ENCODE results near the gene ATP1A3. TPM values are rescaled to one million over a fixed set of nuclear protein-coding genes. Genes with fewer than 3 reads are reported as not detected.
A peak's percentile ranks its signal among the peaks of the same experiment; 100 is the strongest.
"Not testable (repeated sequence)": the region's sequence is repeated elsewhere in the genome, so short reads cannot be mapped to it uniquely, and the experiment has no call there.

ATP1A3 gene
- polyA plus RNA-seq (2013, experiment 1 of 2), result 0.08 TPM
- 0.11 TPM for polyA plus RNA-seq (2013, experiment 2 of 2)

DNA sequence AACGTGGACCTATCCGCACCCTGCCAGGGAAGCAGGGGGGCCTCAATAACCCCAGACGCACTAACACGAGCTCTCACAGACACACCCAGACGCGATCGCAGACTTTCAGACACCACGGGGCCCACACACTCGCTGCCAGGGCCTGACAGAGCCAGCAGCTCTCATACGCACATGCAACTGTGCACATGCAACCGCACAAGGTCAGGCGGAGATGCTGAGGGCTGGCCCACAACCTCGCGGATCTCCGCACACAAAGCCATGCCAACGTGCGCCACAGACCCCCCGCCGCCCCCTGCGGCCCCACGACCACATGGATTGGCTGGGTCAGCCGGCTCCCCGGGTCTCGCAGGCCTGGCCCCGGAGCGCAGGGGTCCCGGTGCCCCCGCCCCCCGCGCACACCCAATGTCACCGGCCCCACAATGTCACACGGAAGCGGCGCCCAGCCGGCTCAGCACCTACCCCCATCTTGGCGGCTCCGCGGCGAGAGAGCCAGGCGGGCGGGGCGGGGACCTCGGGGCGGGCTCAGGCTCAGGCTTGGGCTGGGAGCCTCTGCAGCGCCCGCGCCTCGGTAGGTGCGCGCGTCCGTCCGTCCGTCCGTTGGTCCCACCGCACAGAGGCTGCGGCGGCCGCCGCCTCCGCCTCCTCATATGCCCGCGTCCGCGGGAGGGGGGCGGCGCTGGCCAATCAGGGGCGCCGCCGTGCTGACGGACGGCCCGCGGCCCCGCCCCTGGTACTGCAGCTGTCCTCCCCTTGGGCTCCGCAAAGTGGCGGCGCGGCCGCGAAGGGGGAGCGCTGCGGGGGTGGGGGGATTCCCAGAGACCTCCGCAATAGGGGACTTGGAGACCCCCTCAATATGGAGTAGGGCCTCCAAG is at the start of gene ATP1A3:
TSS of gene ATP1A3 (minus strand) at position 619 of the 872 bp plus-strand sequence. CDS start at position 465, 154 bp downstream.
- Histone ChIP-seq H3K9me3 (ENCODE audit: control insufficient read depth, low read length) (no peaks in the 10 kb centered on the region), H3K27ac (ENCODE audit: low read length, poor library complexity, severe bottlenecking) (no peak within 1 kb of the TSS), H3K4ac (ENCODE audit: low read depth in 1 of 2, low read length in 2 of 2) (no peak within 1 kb of the TSS), H2BK120ac (ENCODE audit: low read depth, low read length) (no peak within 1 kb of the TSS), H2BK5ac (ENCODE audit: low read depth, low read length, poor library complexity, severe bottlenecking) (no peak within 1 kb of the TSS), H4K91ac (ENCODE audit: low read length) (no peak within 1 kb of the TSS), H2BK12ac (ENCODE audit: low read length in 2 of 2) (no peak within 1 kb of the TSS), H3K14ac (ENCODE audit: low read length in 2 of 2) (no peak within 1 kb of the TSS), H3K23ac (ENCODE audit: low read length in 2 of 2) (no peak within 1 kb of the TSS), H3K79me1 (replicated peaks; ENCODE audit: low read length, poor library complexity, severe bottlenecking) (no peaks in the 10 kb centered on the region), H3K27me3 (ENCODE audit: control insufficient read depth in 1 of 2, insufficient read depth in 1 of 2, low read length in 2 of 2) (peaks cover 68 to 78% of the 10 kb centered on the region in 2 experiments), H4K8ac (ENCODE audit: low read length) (no peak within 1 kb of the TSS), H2BK15ac (ENCODE audit: low read depth, poor library complexity, severe bottlenecking) (no peak within 1 kb of the TSS), H3K36me3 (ENCODE audit: control insufficient read depth in 1 of 2, insufficient read depth in 2 of 2, low read depth in 1 of 2, low read length in 2 of 2) (no peaks in the 10 kb centered on the region), H3K18ac (ENCODE audit: low read depth in 1 of 2, low read length in 2 of 2) (no peak within 1 kb of the TSS), H2AK5ac (ENCODE audit: low read length, severe bottlenecking) (no peak within 1 kb of the TSS), H2AFZ (ENCODE audit: low read depth, low read length) (no peak within 1 kb of the TSS), H3K9ac (ENCODE audit: low read length) (no peak within 1 kb of the TSS), H3K4me3 (ENCODE audit: insufficient read depth in 1 of 2, low read depth in 1 of 2, low read length in 2 of 2) (peak within 1 kb of the TSS; percentile 38 to 49), H3K4me2 (ENCODE audit: low read length, poor library complexity, severe bottlenecking) (peak within 1 kb of the TSS; percentile 75), H3K4me1 (ENCODE audit: control insufficient read depth, insufficient read depth, low read depth, low read length) (peaks cover 16% of the 10 kb centered on the region)
- WGBS, result 2% methylated on average over 71 of the region's 84 CpGs
- DNase-seq, result peak; percentile 33

DNA sequence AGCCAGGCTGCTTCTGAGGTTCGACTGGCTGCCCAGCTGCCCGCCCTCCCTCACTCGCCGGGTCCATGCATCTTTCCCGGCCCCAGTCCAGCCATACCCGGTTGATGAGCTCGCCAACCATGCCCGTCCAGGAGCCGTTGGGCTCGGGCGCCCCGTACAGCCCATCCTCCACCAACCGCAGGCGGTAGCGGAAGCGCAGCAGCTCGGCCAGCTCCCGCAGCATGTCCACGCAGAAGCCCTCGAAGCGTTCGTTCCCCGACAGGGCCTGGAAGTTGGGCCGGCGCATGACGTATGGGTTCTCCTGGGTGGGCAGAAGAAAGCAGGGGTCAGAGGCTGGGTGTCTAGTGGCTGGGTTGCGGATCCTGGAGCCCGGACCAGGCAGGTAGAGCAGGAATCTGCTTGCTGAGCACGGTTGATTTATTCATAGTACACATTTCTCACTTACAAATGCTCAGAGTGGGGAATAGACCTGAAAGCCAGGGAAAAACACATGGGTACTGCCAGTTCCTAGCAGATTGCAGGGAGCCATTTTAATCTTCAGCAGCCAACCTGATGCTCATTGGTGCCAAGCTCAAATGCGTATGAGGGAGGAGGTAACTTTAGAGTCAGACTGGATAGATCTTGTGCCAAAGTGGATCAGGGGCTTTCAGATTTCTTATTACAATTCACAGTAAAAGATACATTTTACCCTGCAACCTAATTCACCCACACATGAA is 48.6 kb upstream of the ATP1A3 start:
- Histone ChIP-seq H2BK12ac (ENCODE audit: low read length in 2 of 2) (no peak overlapping the region), H3K9ac (ENCODE audit: low read length) (no peak overlapping the region), H3K79me1 (replicated peaks; ENCODE audit: low read length, poor library complexity, severe bottlenecking) (no peaks in the 10 kb centered on the region), H3K18ac (ENCODE audit: low read depth in 1 of 2, low read length in 2 of 2) (no peak overlapping the region), H2AK5ac (ENCODE audit: low read length, severe bottlenecking) (no peak overlapping the region), H3K4ac (ENCODE audit: low read depth in 1 of 2, low read length in 2 of 2) (no peak overlapping the region), H3K9me3 (ENCODE audit: control insufficient read depth, low read length) (no peaks in the 10 kb centered on the region), H3K4me1 (ENCODE audit: control insufficient read depth, insufficient read depth, low read depth, low read length) (peaks cover 3% of the 10 kb centered on the region), H4K8ac (ENCODE audit: low read length) (no peak overlapping the region), H4K91ac (ENCODE audit: low read length) (no peak overlapping the region), H2BK15ac (ENCODE audit: low read depth, poor library complexity, severe bottlenecking) (no peak overlapping the region), H3K27ac (ENCODE audit: low read length, poor library complexity, severe bottlenecking) (no peak overlapping the region), H3K14ac (ENCODE audit: low read length in 2 of 2) (no peak overlapping the region), H3K23ac (ENCODE audit: low read length in 2 of 2) (no peak overlapping the region), H2BK5ac (ENCODE audit: low read depth, low read length, poor library complexity, severe bottlenecking) (no peak overlapping the region), H3K4me3 (ENCODE audit: insufficient read depth in 1 of 2, low read depth in 1 of 2, low read length in 2 of 2) (no peak overlapping the region), H3K27me3 (ENCODE audit: control insufficient read depth in 1 of 2, insufficient read depth in 1 of 2, low read length in 2 of 2) (peaks cover 37 to 70% of the 10 kb centered on the region in 2 experiments), H2BK120ac (ENCODE audit: low read depth, low read length) (no peak overlapping the region), H3K4me2 (ENCODE audit: low read length, poor library complexity, severe bottlenecking) (no peak overlapping the region), H3K36me3 (ENCODE audit: control insufficient read depth in 1 of 2, insufficient read depth in 2 of 2, low read depth in 1 of 2, low read length in 2 of 2) (no peaks in the 10 kb centered on the region), H2AFZ (ENCODE audit: low read depth, low read length) (no peak overlapping the region)
- 86% methylated on average over 24 of the region's 30 CpGs for WGBS
- no peak for DNase-seq

DNA sequence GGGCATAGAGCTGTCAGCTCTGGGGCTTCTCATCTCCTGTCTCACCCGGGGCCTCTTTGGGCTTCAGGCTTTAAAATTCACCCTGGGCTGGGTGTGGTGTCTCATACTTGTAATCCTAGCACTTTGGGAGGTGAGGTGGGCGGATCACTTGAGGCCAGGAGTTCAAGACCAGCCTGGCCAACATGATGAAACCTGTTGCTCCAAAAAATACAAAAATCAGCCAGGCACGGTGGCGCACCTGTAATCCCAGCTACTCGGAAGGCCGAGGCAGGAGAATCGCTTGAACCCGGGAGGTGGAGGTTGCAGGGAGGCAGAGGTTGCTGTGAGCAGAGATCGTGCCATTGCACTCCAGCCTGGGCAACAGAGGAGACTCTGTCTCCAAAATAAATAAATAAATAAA is 46.5 kb upstream of the ATP1A3 start:
- not testable (repeated sequence) for H3K18ac ChIP-seq (ENCODE audit: low read depth in 1 of 2, low read length in 2 of 2); H3K4me2 ChIP-seq (ENCODE audit: low read length, poor library complexity, severe bottlenecking); H2BK5ac ChIP-seq (ENCODE audit: low read depth, low read length, poor library complexity, severe bottlenecking); H3K14ac ChIP-seq (ENCODE audit: low read length in 2 of 2); H2BK12ac ChIP-seq (ENCODE audit: low read length in 2 of 2); H2BK120ac ChIP-seq (ENCODE audit: low read depth, low read length); H3K79me1 ChIP-seq (replicated peaks; ENCODE audit: low read length, poor library complexity, severe bottlenecking); H2AFZ ChIP-seq (ENCODE audit: low read depth, low read length); H3K4me3 ChIP-seq (ENCODE audit: insufficient read depth in 1 of 2, low read depth in 1 of 2, low read length in 2 of 2); H3K9ac ChIP-seq (ENCODE audit: low read length); DNase-seq; H4K91ac ChIP-seq (ENCODE audit: low read length); H2AK5ac ChIP-seq (ENCODE audit: low read length, severe bottlenecking); H3K23ac ChIP-seq (ENCODE audit: low read length in 2 of 2); H3K9me3 ChIP-seq (ENCODE audit: control insufficient read depth, low read length); H3K4me1 ChIP-seq (ENCODE audit: control insufficient read depth, insufficient read depth, low read depth, low read length); H3K36me3 ChIP-seq (ENCODE audit: control insufficient read depth in 1 of 2, insufficient read depth in 2 of 2, low read depth in 1 of 2, low read length in 2 of 2); H2BK15ac ChIP-seq (ENCODE audit: low read depth, poor library complexity, severe bottlenecking); H3K4ac ChIP-seq (ENCODE audit: low read depth in 1 of 2, low read length in 2 of 2); H4K8ac ChIP-seq (ENCODE audit: low read length); H3K27ac ChIP-seq (ENCODE audit: low read length, poor library complexity, severe bottlenecking)
- 86% methylated on average over 8 of the region's 9 CpGs for WGBS
- peaks cover 35 to 60% of the 10 kb centered on the region in 2 experiments for H3K27me3 ChIP-seq (ENCODE audit: control insufficient read depth in 1 of 2, insufficient read depth in 1 of 2, low read length in 2 of 2)

DNA sequence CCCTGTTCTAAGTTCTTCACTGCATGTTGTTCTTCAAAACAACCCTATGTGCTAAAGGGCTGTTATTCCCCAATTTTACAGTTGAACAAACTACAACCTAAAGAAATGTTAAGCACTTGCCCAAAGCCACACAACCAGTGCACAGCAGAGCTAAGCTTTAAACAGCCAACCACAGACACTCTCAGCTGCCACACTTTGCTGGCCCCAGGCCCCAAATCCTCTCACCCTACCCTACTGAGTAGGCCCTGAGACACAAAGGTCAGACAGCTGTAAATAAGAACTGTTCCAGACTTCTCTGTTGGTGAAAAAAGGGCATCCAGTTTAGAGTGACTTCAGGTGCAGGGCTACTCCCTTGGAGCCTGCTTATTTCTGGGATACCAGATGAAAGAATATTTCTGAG is 46.0 kb upstream of the ATP1A3 start:
- Histone ChIP-seq H2AK5ac (ENCODE audit: low read length, severe bottlenecking) (no peak overlapping the region), H3K14ac (ENCODE audit: low read length in 2 of 2) (no peak overlapping the region), H3K9me3 (ENCODE audit: control insufficient read depth, low read length) (no peaks in the 10 kb centered on the region), H3K27ac (ENCODE audit: low read length, poor library complexity, severe bottlenecking) (no peak overlapping the region), H3K36me3 (ENCODE audit: control insufficient read depth in 1 of 2, insufficient read depth in 2 of 2, low read depth in 1 of 2, low read length in 2 of 2) (no peaks in the 10 kb centered on the region), H3K4me3 (ENCODE audit: insufficient read depth in 1 of 2, low read depth in 1 of 2, low read length in 2 of 2) (no peak overlapping the region), H3K4me2 (ENCODE audit: low read length, poor library complexity, severe bottlenecking) (no peak overlapping the region), H3K79me1 (replicated peaks; ENCODE audit: low read length, poor library complexity, severe bottlenecking) (no peaks in the 10 kb centered on the region), H2BK15ac (ENCODE audit: low read depth, poor library complexity, severe bottlenecking) (no peak overlapping the region), H3K4me1 (ENCODE audit: control insufficient read depth, insufficient read depth, low read depth, low read length) (peaks cover 3% of the 10 kb centered on the region), H4K91ac (ENCODE audit: low read length) (no peak overlapping the region), H3K18ac (ENCODE audit: low read depth in 1 of 2, low read length in 2 of 2) (no peak overlapping the region), H3K9ac (ENCODE audit: low read length) (no peak overlapping the region), H3K4ac (ENCODE audit: low read depth in 1 of 2, low read length in 2 of 2) (no peak overlapping the region), H3K27me3 (ENCODE audit: control insufficient read depth in 1 of 2, insufficient read depth in 1 of 2, low read length in 2 of 2) (peaks cover 31 to 55% of the 10 kb centered on the region in 2 experiments), H4K8ac (ENCODE audit: low read length) (no peak overlapping the region), H2BK12ac (ENCODE audit: low read length in 2 of 2) (no peak overlapping the region), H3K23ac (ENCODE audit: low read length in 2 of 2) (no peak overlapping the region), H2BK120ac (ENCODE audit: low read depth, low read length) (no peak overlapping the region), H2BK5ac (ENCODE audit: low read depth, low read length, poor library complexity, severe bottlenecking) (no peak overlapping the region), H2AFZ (ENCODE audit: low read depth, low read length) (no peak overlapping the region)
- DNase-seq, result no peak
